Peyer's patch (tissue), 4 donors: ENCODE results near the gene KARS1.

ENCODE experiments used
- POLR2A ChIP-seq, 2 donors: fragments of 450-650 bp; IDR thresholded peaks; one replicate each; pipeline ENCODE4 v1.5.1; 2017; ENCODE audit warnings: antibody characterized with exemption in 2 of 2, mild to moderate bottlenecking in 2 of 2, moderate library complexity in 2 of 2
- TF ChIP-seq, protein P1 (sequence below), 6 experiments: fragments of 450-650 bp in 4 of 6; fragments of 200-600 bp in 2 of 6; sonication (generic) in 1 of 6; IDR thresholded peaks; one replicate each; pipeline ENCODE4 v1.5.1; 2017 to 2019; ENCODE audit warnings: antibody characterized with exemption in 6 of 6, mild to moderate bottlenecking in 3 of 6, moderate library complexity in 1 of 6

DNA sequence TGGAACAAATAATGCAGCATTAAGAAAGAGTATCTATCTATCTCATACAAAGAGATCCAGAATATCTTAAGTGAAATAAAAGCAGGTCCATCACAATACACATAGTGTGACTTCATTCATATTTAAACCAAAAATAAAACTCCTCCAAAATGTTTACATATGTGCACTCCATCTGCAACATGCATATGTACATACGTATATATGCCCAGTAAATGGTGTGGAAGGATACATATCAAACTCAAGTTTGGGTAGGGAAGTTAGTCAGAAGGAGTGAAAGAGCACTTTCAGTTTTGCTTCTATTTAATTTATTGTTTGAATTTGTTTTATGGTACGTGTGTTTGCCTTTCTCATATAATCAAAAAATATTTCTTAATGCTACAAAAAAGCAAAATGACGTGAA, 12.4 kb downstream of the KARS1 start:
- TF ChIP-seq POLR2A (IDR thresholded peaks at IDR 0.05), result no peak
- TF ChIP-seq, protein P1, sequence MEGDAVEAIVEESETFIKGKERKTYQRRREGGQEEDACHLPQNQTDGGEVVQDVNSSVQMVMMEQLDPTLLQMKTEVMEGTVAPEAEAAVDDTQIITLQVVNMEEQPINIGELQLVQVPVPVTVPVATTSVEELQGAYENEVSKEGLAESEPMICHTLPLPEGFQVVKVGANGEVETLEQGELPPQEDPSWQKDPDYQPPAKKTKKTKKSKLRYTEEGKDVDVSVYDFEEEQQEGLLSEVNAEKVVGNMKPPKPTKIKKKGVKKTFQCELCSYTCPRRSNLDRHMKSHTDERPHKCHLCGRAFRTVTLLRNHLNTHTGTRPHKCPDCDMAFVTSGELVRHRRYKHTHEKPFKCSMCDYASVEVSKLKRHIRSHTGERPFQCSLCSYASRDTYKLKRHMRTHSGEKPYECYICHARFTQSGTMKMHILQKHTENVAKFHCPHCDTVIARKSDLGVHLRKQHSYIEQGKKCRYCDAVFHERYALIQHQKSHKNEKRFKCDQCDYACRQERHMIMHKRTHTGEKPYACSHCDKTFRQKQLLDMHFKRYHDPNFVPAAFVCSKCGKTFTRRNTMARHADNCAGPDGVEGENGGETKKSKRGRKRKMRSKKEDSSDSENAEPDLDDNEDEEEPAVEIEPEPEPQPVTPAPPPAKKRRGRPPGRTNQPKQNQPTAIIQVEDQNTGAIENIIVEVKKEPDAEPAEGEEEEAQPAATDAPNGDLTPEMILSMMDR (IDR thresholded peaks at IDR 0.05), result no peak
